ENCODE results near the gene FOXL2NB.

Gene FOXL2NB

GRCh38 chr3:138972941-138973340 is 25.9 kb downstream of the FOXL2NB start:
- TF ChIP-seq, protein P1, sequence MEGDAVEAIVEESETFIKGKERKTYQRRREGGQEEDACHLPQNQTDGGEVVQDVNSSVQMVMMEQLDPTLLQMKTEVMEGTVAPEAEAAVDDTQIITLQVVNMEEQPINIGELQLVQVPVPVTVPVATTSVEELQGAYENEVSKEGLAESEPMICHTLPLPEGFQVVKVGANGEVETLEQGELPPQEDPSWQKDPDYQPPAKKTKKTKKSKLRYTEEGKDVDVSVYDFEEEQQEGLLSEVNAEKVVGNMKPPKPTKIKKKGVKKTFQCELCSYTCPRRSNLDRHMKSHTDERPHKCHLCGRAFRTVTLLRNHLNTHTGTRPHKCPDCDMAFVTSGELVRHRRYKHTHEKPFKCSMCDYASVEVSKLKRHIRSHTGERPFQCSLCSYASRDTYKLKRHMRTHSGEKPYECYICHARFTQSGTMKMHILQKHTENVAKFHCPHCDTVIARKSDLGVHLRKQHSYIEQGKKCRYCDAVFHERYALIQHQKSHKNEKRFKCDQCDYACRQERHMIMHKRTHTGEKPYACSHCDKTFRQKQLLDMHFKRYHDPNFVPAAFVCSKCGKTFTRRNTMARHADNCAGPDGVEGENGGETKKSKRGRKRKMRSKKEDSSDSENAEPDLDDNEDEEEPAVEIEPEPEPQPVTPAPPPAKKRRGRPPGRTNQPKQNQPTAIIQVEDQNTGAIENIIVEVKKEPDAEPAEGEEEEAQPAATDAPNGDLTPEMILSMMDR (IDR thresholded peaks at IDR 0.05; ENCODE audit: low read length): no peak
- TF ChIP-seq EZH2 (IDR thresholded peaks at IDR 0.05; ENCODE audit: borderline replicate concordance, low read length): no peak
- no peak overlapping the region for H2AFZ ChIP-seq (ENCODE audit: low read length)
- H3K9me3 ChIP-seq (ENCODE audit: low read length): no peaks in the 10 kb centered on the region
- H3K9ac ChIP-seq (ENCODE audit: low read length): no peak overlapping the region
- H3F3A ChIP-seq (ENCODE audit: insufficient read depth, low read length): no peaks in the 10 kb centered on the region
- no peaks in the 10 kb centered on the region for H3K36me3 ChIP-seq (ENCODE audit: insufficient read depth, low read length)
- H3K4me2 ChIP-seq (ENCODE audit: low read length): no peak overlapping the region
- H3K9me2 ChIP-seq (ENCODE audit: low read depth, low read length): no peaks in the 10 kb centered on the region
- H3K27ac ChIP-seq (ENCODE audit: low read depth, low read length, poor library complexity, severe bottlenecking): no peak overlapping the region
- H3K79me2 ChIP-seq (ENCODE audit: insufficient read depth, low read length): no peaks in the 10 kb centered on the region
- H3K4me1 ChIP-seq (ENCODE audit: insufficient read depth, low read length, severe bottlenecking): no peaks in the 10 kb centered on the region
- H3K4me3 ChIP-seq (ENCODE audit: low read depth, low read length, poor library complexity, severe bottlenecking): no peak overlapping the region
- H4K20me1 ChIP-seq (ENCODE audit: insufficient read depth, low read length): no peaks in the 10 kb centered on the region
- no peaks in the 10 kb centered on the region for H3K27me3 ChIP-seq (ENCODE audit: insufficient read depth, low read length)

DNA sequence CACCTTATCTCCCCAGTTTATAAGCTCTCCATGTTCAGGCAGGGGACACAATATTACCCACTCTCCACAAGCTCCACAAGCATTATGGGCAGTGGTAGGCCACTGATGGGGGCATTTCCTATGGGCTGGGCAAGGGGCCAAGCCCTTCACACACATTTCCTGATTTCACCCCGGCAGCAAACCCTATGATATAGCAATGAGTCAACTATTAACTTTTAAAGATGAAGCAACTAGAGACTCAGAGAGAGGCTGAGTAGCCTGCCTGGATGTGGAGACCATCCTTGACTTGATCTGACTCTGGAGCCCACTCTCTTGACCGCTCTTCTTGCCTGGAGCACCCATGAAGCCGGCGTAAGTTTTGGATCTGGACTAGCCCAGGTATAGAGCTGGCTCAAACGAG is 27.4 kb downstream of the FOXL2NB start:
- Histone ChIP-seq H2AFZ (ENCODE audit: low read length) (no peak overlapping the region), H3K9me2 (ENCODE audit: low read depth, low read length) (no peaks in the 10 kb centered on the region), H3K36me3 (ENCODE audit: insufficient read depth, low read length) (no peaks in the 10 kb centered on the region), H3K79me2 (ENCODE audit: insufficient read depth, low read length) (no peaks in the 10 kb centered on the region), H3K9me3 (ENCODE audit: low read length) (no peaks in the 10 kb centered on the region), H3K4me2 (ENCODE audit: low read length) (no peak overlapping the region), H3F3A (ENCODE audit: insufficient read depth, low read length) (no peaks in the 10 kb centered on the region), H3K27me3 (ENCODE audit: insufficient read depth, low read length) (no peaks in the 10 kb centered on the region), H3K9ac (ENCODE audit: low read length) (no peak overlapping the region), H4K20me1 (ENCODE audit: insufficient read depth, low read length) (no peaks in the 10 kb centered on the region), H3K27ac (ENCODE audit: low read depth, low read length, poor library complexity, severe bottlenecking) (no peak overlapping the region), H3K4me3 (ENCODE audit: low read depth, low read length, poor library complexity, severe bottlenecking) (no peak overlapping the region), H3K4me1 (ENCODE audit: insufficient read depth, low read length, severe bottlenecking) (no peaks in the 10 kb centered on the region)
- TF ChIP-seq, protein P1 (IDR thresholded peaks at IDR 0.05; ENCODE audit: low read length): no peak
- TF ChIP-seq EZH2 (IDR thresholded peaks at IDR 0.05; ENCODE audit: borderline replicate concordance, low read length): no peak

GRCh38 chr3:138975351-138975750 is 28.3 kb downstream of the FOXL2NB start:
- no peak overlapping the region for H3K9ac ChIP-seq (ENCODE audit: low read length)
- H2AFZ ChIP-seq (ENCODE audit: low read length): no peak overlapping the region
- no peaks in the 10 kb centered on the region for H3K4me1 ChIP-seq (ENCODE audit: insufficient read depth, low read length, severe bottlenecking)
- no peaks in the 10 kb centered on the region for H3K9me2 ChIP-seq (ENCODE audit: low read depth, low read length)
- H3F3A ChIP-seq (ENCODE audit: insufficient read depth, low read length): no peaks in the 10 kb centered on the region
- H3K9me3 ChIP-seq (ENCODE audit: low read length): no peaks in the 10 kb centered on the region
- H3K27ac ChIP-seq (ENCODE audit: low read depth, low read length, poor library complexity, severe bottlenecking): no peak overlapping the region
- no peaks in the 10 kb centered on the region for H3K36me3 ChIP-seq (ENCODE audit: insufficient read depth, low read length)
- TF ChIP-seq EZH2 (IDR thresholded peaks at IDR 0.05; ENCODE audit: borderline replicate concordance, low read length): no peak
- TF ChIP-seq, protein P1 (IDR thresholded peaks at IDR 0.05; ENCODE audit: low read length): no peak
- H3K79me2 ChIP-seq (ENCODE audit: insufficient read depth, low read length): no peaks in the 10 kb centered on the region
- no peak overlapping the region for H3K4me3 ChIP-seq (ENCODE audit: low read depth, low read length, poor library complexity, severe bottlenecking)
- no peak overlapping the region for H3K4me2 ChIP-seq (ENCODE audit: low read length)
- no peaks in the 10 kb centered on the region for H3K27me3 ChIP-seq (ENCODE audit: insufficient read depth, low read length)
- H4K20me1 ChIP-seq (ENCODE audit: insufficient read depth, low read length): no peaks in the 10 kb centered on the region

All from OCI-LY1 (cell line).